GM12878 (cell line): ENCODE data around the gene COQ3. TPM values are rescaled to one million over a fixed set of nuclear protein-coding genes. Genes with fewer than 3 reads are reported as not detected.

Experiments
- ETV6 ChIP-seq, 2 experiments: fragments of 450-650 bp in 1 of 2; IDR thresholded peaks in 1 of 2; conservative IDR thresholded peaks in 1 of 2; 2 replicates each; pipeline ENCODE4 v1.6.1; 2014; ENCODE audit warnings: antibody characterized with exemption in 1 of 2, borderline replicate concordance in 1 of 2, low read depth in 1 of 2, mild to moderate bottlenecking in 1 of 2, moderate library complexity in 1 of 2
- EZH2 ChIP-seq: IDR thresholded peaks from 2 replicates; pipeline ENCODE4 v1.6.1; 2012; ENCODE audit warnings: low read depth, mild to moderate bottlenecking, control low read depth, inconsistent platforms, low read length, borderline replicate concordance; ENCODE audit not compliant: control insufficient read depth
- FOS ChIP-seq: IDR thresholded peaks from 3 replicates; pipeline ENCODE4 v1.6.1; 2011; ENCODE audit warnings: borderline replicate concordance; ENCODE audit not compliant: insufficient read length; ENCODE audit errors: extremely low read depth
- FOXK2 ChIP-seq: fragments of 450-650 bp; IDR thresholded peaks from 2 replicates; pipeline ENCODE4 v1.6.1; 2017; ENCODE audit warnings: mild to moderate bottlenecking, moderate library complexity
- FOXM1 ChIP-seq: IDR thresholded peaks from 2 replicates; pipeline ENCODE4 v1.6.1; 2012; ENCODE audit warnings: low read depth, mild to moderate bottlenecking, inconsistent platforms, low read length, moderate library complexity
- IRF5 ChIP-seq: fragments of 450-650 bp; IDR thresholded peaks from 2 replicates; pipeline ENCODE4 v1.6.1; 2017; ENCODE audit warnings: borderline replicate concordance
- MAX ChIP-seq: IDR thresholded peaks from 2 replicates; pipeline ENCODE4 v1.6.1; 2012; ENCODE audit warnings: low read depth, low read length, improper control_type of control experiment
- NFXL1 ChIP-seq: fragments of 450-650 bp; IDR thresholded peaks from 2 replicates; pipeline ENCODE4 v1.6.1; 2017; ENCODE audit warnings: antibody characterized with exemption, mild to moderate bottlenecking, borderline replicate concordance
- NFYA ChIP-seq: IDR thresholded peaks from 2 replicates; pipeline ENCODE4 v1.6.1; 2011; ENCODE audit warnings: low read depth, mild to moderate bottlenecking, low read length, improper control_type of control experiment, borderline replicate concordance
- NRF1 ChIP-seq: conservative IDR thresholded peaks from 2 replicates; pipeline ENCODE4 v1.6.1; 2011; ENCODE audit warnings: mild to moderate bottlenecking, low read depth, low read length, improper control_type of control experiment
- PKNOX1 ChIP-seq: fragments of 450-650 bp; IDR thresholded peaks from 2 replicates; pipeline ENCODE4 v1.6.1; 2016; ENCODE audit warnings: mild to moderate bottlenecking
- SMAD1 ChIP-seq: fragments of 450-650 bp; IDR thresholded peaks from 2 replicates; pipeline ENCODE4 v1.6.1; 2018; ENCODE audit warnings: mild to moderate bottlenecking, low read depth; ENCODE audit not compliant: partially characterized antibody
- TARDBP ChIP-seq: IDR thresholded peaks from 2 replicates; pipeline ENCODE4 v1.6.1; 2016; ENCODE audit warnings: borderline replicate concordance
- TCF7 ChIP-seq: IDR thresholded peaks from 2 replicates; pipeline ENCODE4 v1.6.1; 2014; ENCODE audit warnings: antibody characterized with exemption, borderline replicate concordance
- ZNF207 ChIP-seq: fragments of 450-650 bp; IDR thresholded peaks from 2 replicates; pipeline ENCODE4 v1.6.1; 2014; ENCODE audit warnings: antibody characterized with exemption, mild to moderate bottlenecking, borderline replicate concordance
- ZNF622 ChIP-seq: fragments of 450-650 bp; IDR thresholded peaks from 2 replicates; pipeline ENCODE4 v1.6.1; 2017; ENCODE audit warnings: mild to moderate bottlenecking, inconsistent platforms
- ZSCAN29 ChIP-seq: fragments of 450-650 bp; IDR thresholded peaks from 2 replicates; pipeline ENCODE4 v1.6.1; 2017; ENCODE audit warnings: mild to moderate bottlenecking, moderate library complexity
- polyA plus RNA-seq, 11 experiments: library from polyadenylated mRNA; depleted of rRNA in 4 of 11; unstranded in 6 of 11; stranded (reverse) in 5 of 11; fragments of >200 nt; fragmentation: Nextera tagmentation in 4 of 11; fragmentation: Illumina TruSeq in 1 of 11; extraction: Ambion mirVana in 4 of 11; extraction: Trizol in 1 of 11; gene quantifications; 1 replicate in 1 of 11; 2 replicates in 10 of 11; pipeline versions ENCODE4 v1.2.1 to v1.2.3, GENCODE V29; 2011 to 2016; ENCODE audit warnings: inconsistent platforms in 2 of 11, missing spikeins in 2 of 11, low read depth in 1 of 11
- total RNA-seq, 4 experiments: library from RNA; depleted of rRNA in 3 of 4; stranded (reverse); fragments of >200 nt in 3 of 4; fragmentation: Illumina TruSeq in 1 of 4; extraction: Trizol in 1 of 4; gene quantifications; 2 replicates each; pipeline versions ENCODE4 v1.2.1 to v1.2.3, GENCODE V29; 2013 to 2021
- TF ChIP-seq, protein P1 (sequence below): IDR thresholded peaks from 2 replicates; pipeline ENCODE4 v1.6.1; 2012; ENCODE audit warnings: mild to moderate bottlenecking, low read depth, low read length

COQ3 gene
- total and polyA plus RNA-seq, 10 of the 15 experiments (the other 5 are each of a cell fraction or from before 2014, with no cell fraction given) = 9.3 to 50.6 (median 16.0) TPM

- TF ChIP-seq PKNOX1 = peak; percentile 94
- no peak for TF ChIP-seq FOS
- no peak for TF ChIP-seq EZH2
- TF ChIP-seq SMAD1 = peak; percentile 57
- TF ChIP-seq FOXK2 = no peak; the same call in 1 of the 2 replicates
- TF ChIP-seq ZNF207 = 0 out of 2 replicates have a peak, but pooled peaks have one; percentile 57
- no peak for TF ChIP-seq ZNF622
- TF ChIP-seq ETV6 (conservative IDR thresholded peaks at IDR 0.05 in 1 of 2, IDR thresholded peaks at IDR 0.05 in 1 of 2; ENCODE audit: borderline replicate concordance in 1 of 2, low read depth in 1 of 2) = no peak
- TF ChIP-seq TARDBP = peak; percentile 79; the same call in 1 of the 2 replicates
- TF ChIP-seq, protein P1, sequence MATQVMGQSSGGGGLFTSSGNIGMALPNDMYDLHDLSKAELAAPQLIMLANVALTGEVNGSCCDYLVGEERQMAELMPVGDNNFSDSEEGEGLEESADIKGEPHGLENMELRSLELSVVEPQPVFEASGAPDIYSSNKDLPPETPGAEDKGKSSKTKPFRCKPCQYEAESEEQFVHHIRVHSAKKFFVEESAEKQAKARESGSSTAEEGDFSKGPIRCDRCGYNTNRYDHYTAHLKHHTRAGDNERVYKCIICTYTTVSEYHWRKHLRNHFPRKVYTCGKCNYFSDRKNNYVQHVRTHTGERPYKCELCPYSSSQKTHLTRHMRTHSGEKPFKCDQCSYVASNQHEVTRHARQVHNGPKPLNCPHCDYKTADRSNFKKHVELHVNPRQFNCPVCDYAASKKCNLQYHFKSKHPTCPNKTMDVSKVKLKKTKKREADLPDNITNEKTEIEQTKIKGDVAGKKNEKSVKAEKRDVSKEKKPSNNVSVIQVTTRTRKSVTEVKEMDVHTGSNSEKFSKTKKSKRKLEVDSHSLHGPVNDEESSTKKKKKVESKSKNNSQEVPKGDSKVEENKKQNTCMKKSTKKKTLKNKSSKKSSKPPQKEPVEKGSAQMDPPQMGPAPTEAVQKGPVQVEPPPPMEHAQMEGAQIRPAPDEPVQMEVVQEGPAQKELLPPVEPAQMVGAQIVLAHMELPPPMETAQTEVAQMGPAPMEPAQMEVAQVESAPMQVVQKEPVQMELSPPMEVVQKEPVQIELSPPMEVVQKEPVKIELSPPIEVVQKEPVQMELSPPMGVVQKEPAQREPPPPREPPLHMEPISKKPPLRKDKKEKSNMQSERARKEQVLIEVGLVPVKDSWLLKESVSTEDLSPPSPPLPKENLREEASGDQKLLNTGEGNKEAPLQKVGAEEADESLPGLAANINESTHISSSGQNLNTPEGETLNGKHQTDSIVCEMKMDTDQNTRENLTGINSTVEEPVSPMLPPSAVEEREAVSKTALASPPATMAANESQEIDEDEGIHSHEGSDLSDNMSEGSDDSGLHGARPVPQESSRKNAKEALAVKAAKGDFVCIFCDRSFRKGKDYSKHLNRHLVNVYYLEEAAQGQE = no peak
- TF ChIP-seq FOXM1 = no peak
- TF ChIP-seq NFYA = no peak
- peak; percentile 77 for TF ChIP-seq NRF1
- TF ChIP-seq TCF7 = no peak
- TF ChIP-seq IRF5 = no peak
- TF ChIP-seq MAX = peak; percentile 82; the same call in 1 of the 2 replicates
- TF ChIP-seq NFXL1 = no peak
- no peak for TF ChIP-seq ZSCAN29
Measured at GRCh38 chr6:99424761-99425646, 31.0 kb upstream of the COQ3 start, which contains the start of gene PNISR (continued).
